ENCODE measurements around the gene PODN.

The PODN gene

GRCh38 chr1:53050310-53050709, 11.7 kb upstream of the PODN start:
- no peak for DNase-seq (ENCODE audit: low read depth)

- DNase-seq (ENCODE audit: low read depth), result no peak
Observed at GRCh38 chr1:53051676-53052075, 10.3 kb upstream of the PODN start.

- no peak for DNase-seq (ENCODE audit: low read depth)
Observed at GRCh38 chr1:53057127-53057526, 4.9 kb upstream of the PODN start.

GRCh38 chr1:53060579-53060978, 1.4 kb upstream of the PODN start:
- DNase-seq (ENCODE audit: low read depth), result no peak

GRCh38 chr1:53061123-53061858, 722 bp upstream of the PODN start:
- DNase-seq (ENCODE audit: low read depth), result no peak

GRCh38 chr1:53062708-53063591, 937 bp downstream of the PODN start:
- DNase-seq (ENCODE audit: low read depth), result no peak

GRCh38 chr1:53063744-53064515, 1.9 kb downstream of the PODN start:
- no peak for DNase-seq (ENCODE audit: low read depth)

- DNase-seq (ENCODE audit: low read depth), result no peak
Observed at GRCh38 chr1:53065391-53065790, 3.4 kb downstream of the PODN start.

- no peak for DNase-seq (ENCODE audit: low read depth)
Observed at GRCh38 chr1:53066488-53066887, 4.5 kb downstream of the PODN start.

GRCh38 chr1:53066891-53067738, 5.1 kb downstream of the PODN start:
- DNase-seq (ENCODE audit: low read depth), result no peak

GRCh38 chr1:53067886-53068285, 5.9 kb downstream of the PODN start:
- no peak for DNase-seq (ENCODE audit: low read depth)

- no peak for DNase-seq (ENCODE audit: low read depth)
Observed at GRCh38 chr1:53068314-53069099, 6.5 kb downstream of the PODN start.

GRCh38 chr1:53069265-53069662, 7.3 kb downstream of the PODN start:
- DNase-seq (ENCODE audit: low read depth), result no peak

- DNase-seq (ENCODE audit: low read depth), result no peak
Observed at GRCh38 chr1:53069663-53070327, 7.8 kb downstream of the PODN start.

GRCh38 chr1:53070621-53071020, 8.6 kb downstream of the PODN start:
- no peak for DNase-seq (ENCODE audit: low read depth)

- no peak for DNase-seq (ENCODE audit: low read depth)
Observed at GRCh38 chr1:53071167-53071865, 9.3 kb downstream of the PODN start.

GRCh38 chr1:53071915-53072314, 9.9 kb downstream of the PODN start:
- no peak for DNase-seq (ENCODE audit: low read depth)

GRCh38 chr1:53073287-53073686, 11.3 kb downstream of the PODN start:
- DNase-seq (ENCODE audit: low read depth), result no peak

- DNase-seq (ENCODE audit: low read depth), result no peak
Observed at GRCh38 chr1:53073868-53074311, 11.9 kb downstream of the PODN start.

All from stimulated activated CD8-positive, alpha-beta memory T cell treated with anti-CD3 and anti-CD28 coated beads, Interleukin-15, amount 100 ng/mL, for 24 hours (primary cell).